Globus pallidus (tissue), 1 donor: Measurements from ENCODE around the gene SURF6.

Experiments
- DNase-seq: peaks from one replicate; pipeline ENCODE4 v3.0.0-alpha.2; 2015; ENCODE audit warnings: low spot score

Gene SURF6

GRCh38 chr9:133367778-133368177 is 31.8 kb upstream of the SURF6 start:
- DNase-seq: no peak

DNA sequence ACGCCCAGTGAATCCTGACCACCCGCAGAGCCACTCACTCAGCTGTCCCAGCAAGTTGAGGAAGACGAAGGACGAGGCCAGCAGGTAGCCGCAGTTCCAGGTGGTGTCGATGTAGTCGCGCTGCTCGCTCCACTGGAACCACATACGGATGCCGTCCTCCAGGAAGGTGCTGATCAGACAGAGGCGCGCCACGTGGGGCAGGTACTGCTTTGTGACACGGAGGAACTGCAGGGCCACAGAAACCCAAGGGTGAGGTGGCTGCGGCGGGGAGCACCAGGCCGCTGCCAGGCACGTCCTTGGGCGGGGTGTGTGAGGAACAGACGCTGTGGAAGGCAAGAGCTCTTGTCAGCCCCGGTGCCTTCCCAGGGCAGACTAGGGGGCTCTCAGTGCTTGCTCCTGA is 31.2 kb upstream of the SURF6 start:
- no peak for DNase-seq

GRCh38 chr9:133366435-133366834 is 30.4 kb upstream of the SURF6 start:
- no peak for DNase-seq

GRCh38 chr9:133362359-133363044 is 26.5 kb upstream of the SURF6 start:
- no peak for DNase-seq

- DNase-seq: no peak
These were observed 25.6 kb upstream of the SURF6 start for GRCh38 chr9:133361507-133362092.

DNA sequence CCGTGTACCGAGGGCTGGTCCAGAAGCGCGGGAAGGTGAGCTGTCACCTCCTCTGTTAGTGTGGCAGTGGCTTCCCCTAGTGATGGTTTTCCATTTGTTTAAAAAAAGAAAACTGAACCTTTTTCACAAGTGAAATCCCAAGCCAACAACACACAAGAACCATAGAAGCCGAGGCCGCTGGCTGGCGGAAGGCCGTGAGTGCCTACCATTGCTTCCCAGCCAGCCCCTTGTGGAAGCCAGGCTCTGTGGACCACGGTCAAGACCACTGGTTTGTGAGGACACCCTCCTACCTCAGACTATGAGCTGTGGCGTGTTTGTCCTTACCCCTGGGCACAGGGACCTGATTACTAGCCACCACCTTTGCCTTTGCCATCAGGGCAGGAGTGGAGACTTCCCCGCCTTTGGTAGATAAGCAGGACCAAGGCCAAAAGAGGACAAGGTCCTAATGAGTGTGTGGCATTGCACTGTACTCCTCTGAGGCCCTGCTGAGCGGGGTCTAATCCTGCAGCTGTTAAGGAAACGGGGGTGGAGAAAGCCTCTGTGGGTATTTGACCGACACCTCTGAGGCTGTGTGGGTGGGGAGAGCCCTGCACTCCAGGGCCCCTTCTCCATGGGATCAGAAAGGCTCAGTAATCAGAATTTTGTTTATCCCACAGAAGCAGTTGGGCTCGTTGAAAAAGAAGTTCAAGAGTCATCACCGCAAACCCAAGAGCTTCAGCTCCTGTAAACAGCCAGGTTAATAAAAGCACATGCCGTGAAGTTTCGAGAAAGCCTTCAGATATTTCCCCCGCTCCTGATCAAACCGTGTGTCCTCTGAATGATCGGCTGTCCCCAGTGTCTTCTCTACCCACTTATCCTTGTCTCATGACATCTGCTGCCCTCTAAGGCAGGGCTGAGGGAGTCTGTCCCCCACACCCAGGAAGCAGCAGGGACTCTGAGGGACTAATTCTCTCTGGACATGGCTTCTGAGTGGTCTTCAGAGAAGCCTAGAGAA is 24.7 kb upstream of the SURF6 start:
- DNase-seq: no peak

DNA sequence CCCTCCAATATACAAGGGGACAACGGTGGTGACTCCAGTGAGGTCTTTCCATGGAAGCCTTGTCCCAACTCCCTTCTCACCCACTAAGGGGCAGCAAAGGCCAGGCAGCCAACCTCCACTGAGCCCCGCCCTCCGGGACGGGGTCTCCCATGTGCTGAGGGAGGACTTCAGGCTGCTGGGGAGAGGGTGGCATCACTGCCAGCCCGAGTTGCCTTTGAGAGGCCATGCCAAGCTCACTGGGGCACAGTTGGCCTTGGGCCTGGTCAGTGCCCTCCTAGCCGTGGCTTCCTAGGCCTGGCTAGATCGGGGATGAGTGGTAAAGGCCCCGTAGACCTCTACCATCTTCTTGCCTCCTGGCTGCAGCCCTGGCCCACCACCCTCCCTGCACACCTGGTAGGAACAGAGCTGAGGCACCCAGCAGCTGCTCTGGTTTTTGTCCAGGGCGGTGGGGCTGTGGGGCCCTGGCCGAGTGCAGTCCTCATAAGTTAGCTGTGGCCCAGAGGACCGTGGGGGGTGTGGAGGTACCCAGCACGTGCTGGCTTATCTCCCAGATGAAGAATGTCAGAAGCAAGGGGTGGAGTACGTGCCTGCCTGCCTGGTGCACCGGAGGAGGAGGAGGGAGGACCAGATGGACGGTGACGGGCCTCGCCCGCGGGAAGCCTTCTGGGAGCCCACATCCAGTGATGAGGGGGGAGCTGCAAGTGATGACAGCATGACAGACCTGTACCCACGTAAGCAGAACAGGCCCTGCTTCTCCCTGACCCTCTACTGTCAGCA is 23.6 kb upstream of the SURF6 start:
- no peak for DNase-seq

GRCh38 chr9:133357656-133358055 is 21.7 kb upstream of the SURF6 start:
- no peak for DNase-seq

DNA sequence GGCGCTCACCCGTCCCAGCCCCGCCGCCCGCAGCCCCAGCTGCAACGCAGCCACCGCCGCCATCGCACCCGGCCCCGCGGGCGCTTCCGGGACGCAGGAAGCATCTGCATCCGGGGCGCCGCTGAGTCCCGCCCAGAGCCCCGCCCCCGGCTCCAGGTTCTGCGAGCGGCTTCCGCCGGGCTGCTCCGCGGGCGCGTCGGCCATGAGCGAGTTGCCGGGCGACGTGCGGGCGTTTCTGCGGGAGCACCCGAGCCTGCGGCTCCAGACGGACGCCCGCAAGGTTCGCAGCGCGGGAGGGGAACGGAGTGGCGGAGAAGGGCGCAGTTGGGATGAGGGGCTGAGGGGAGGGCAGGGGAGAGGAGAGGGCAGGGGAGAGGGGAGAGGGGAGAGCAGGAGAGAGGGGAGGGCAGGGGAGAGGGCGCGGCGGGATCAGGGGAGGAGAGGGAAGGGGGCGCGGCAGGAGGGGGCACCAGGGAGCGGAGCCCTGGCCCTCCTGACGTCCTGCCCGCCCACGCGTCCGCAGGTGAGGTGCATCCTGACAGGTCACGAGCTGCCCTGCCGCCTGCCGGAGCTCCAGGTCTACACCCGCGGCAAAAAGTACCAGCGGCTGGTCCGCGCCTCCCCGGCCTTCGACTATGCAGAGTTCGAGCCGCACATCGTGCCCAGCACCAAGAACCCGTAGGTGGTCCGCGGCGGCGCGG is 20.6 kb upstream of the SURF6 start, which contains the start of the genes SURF1 and SURF2:
Gene SURF1, minus strand, starts transcription at position 97 of the 701 bp plus-strand sequence. Its CDS starts 34 bp downstream, at position 63.
Gene SURF2, plus strand, starts transcription at position 160 of the 701 bp plus-strand sequence. Its CDS starts 43 bp downstream, at position 203.
- peak; percentile 72 for DNase-seq

DNA sequence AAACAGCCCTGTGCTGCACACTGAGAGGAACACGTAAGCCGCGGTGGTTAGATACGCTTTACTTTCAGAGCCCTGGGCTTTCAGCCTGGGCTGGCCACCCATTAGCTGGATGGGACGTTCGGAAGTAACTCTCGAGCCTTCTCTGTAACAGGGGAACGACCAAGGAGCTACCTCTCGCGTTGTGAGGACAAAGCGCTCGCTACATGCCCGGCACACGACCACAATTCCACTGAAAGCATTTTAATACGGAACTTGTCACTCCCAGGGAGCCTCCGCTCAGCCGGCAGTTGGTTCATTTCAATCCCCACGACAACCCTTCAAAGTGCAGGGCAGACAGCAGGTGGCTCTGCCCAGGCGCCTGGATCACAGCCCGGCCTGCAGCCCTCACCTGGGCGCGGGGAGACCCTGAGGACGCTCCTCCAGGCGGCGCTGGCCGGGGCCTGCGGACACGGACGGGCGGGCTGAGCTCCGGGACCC is 19.9 kb upstream of the SURF6 start:
- DNase-seq: no peak

GRCh38 chr9:133354766-133355165 is 18.8 kb upstream of the SURF6 start:
- no peak for DNase-seq

DNA sequence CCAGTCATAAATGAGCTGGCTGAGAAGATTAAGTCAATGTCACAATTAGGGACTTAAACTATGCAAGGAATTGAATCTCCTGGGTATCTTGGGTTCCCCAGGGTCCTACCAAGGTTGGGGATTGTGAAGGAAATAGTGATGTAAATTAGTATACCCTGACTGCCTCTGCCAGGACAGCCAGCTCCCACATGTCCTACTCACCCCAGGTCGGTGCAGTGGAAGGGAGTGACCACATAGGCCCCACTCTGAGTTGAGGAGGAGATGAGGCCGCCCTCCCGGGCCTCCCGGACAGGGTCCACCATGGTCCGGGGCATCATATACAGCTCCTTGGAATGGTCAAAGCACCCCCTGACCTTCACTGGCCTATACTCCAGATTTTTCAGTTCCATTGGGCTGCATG is 17.6 kb upstream of the SURF6 start:
- no peak for DNase-seq

DNA sequence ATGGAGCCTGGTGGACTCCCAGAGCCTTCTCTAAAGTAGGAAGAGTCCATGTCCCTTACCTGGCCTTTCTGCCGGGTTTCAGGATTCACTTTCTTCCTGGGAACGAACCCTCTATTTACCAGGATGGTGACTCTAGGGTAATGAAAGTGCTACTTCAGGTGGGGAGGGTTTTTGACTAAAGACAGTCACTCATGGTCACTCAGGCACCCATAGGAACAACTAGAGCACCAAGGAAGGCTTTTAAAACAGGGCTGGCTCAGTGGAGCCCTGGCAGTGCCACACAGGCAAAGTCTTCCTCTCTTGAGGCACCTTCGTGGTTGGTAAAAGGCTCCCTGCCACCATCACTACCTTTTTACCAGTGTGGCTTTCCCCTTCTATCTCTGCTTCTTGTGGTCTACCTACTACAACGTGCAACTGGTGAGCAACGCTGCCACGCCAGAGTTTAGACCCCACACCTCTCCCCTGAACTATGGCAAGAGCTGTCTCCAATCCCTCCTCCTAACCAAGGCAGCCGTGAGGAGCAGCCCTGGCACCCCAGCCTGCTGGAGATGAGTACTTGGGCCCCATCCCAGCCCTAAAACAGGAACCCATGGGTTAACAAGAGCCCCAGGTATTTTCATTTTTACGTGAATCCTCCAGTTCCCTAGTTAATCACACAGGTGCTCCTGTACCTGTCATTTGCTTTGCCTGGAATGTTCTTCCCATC is 16.8 kb upstream of the SURF6 start:
- no peak for DNase-seq

- no peak for DNase-seq
These were observed 16.1 kb upstream of the SURF6 start for GRCh38 chr9:133351908-133352634.

GRCh38 chr9:133351526-133351907 is 15.5 kb upstream of the SURF6 start:
- DNase-seq: no peak

DNA sequence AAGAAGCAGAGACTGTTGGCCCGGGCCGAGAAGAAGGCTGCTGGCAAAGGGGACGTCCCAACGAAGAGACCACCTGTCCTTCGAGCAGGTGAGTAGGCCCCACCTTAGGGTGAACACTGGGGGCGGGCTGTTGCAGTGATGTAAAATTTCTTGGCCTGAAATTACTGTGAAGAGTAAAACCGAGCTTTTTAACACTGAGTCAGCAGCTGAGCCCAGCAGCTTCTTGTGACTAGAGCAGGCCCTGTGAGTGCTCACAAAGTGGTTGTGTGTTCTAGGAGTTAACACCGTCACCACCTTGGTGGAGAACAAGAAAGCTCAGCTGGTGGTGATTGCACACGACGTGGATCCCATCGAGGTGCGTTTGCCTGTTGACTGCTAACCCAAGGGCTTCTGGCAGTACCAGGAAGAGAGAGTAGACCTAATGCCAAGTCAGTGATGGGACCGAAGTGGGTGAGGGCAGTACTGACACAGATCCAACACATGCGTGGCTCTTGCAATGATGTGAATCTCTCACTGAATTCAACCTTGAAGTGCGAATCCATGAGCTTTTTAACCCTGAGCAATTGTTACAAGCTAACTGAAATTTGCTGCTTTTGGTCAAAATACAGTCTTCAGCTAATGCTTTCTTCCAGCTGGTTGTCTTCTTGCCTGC is 14.1 kb upstream of the SURF6 start:
- DNase-seq: no peak

DNA sequence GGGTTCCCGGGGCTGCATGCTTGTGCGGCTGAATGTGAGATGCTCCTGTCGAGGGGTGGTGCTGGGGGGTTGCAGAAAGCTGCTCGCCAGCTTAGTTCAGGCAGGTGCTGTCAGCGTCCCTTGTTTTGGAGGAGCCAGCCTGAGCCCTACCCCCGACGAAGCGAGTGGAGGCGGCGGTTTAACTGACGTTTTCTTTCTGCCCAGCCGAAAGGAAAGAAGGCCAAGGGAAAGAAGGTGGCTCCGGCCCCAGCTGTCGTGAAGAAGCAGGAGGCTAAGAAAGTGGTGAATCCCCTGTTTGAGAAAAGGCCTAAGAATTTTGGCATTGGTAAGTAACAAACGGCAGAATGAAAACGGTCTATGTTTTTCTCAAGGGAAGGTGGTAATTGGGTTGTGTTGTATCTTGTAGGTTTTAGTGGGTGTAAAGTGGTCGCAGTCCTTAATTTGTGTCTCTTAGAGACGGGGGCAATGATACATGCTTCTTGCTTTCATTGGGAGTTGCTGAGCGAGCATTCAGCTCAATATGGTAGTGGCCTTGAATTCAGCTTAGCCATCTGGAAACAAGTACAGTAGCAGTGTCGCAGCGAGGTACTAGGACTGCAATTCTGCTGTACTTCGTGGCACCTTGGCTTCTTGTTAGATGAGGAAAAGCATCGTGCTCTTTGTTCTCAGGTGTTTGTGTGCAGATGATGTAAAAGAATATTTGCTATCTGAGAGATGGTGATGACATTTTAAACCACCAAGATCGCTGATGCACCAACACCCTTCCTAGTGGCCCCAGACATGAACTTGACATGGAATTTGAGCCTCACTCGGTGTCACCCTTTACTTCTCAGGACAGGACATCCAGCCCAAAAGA is 13.0 kb upstream of the SURF6 start:
- DNase-seq: no peak
